ENCODE results near the gene WNK1. TPM values are rescaled to one million over a fixed set of nuclear protein-coding genes. Genes with fewer than 3 reads are reported as not detected.
"Not testable (repeated sequence)": the region's sequence is repeated elsewhere in the genome, so short reads cannot be mapped to it uniquely, and the experiment has no call there.

WNK1 gene
- polyA plus RNA-seq, result 10 to 100 TPM; 66.0 to 72.3 TPM

DNA sequence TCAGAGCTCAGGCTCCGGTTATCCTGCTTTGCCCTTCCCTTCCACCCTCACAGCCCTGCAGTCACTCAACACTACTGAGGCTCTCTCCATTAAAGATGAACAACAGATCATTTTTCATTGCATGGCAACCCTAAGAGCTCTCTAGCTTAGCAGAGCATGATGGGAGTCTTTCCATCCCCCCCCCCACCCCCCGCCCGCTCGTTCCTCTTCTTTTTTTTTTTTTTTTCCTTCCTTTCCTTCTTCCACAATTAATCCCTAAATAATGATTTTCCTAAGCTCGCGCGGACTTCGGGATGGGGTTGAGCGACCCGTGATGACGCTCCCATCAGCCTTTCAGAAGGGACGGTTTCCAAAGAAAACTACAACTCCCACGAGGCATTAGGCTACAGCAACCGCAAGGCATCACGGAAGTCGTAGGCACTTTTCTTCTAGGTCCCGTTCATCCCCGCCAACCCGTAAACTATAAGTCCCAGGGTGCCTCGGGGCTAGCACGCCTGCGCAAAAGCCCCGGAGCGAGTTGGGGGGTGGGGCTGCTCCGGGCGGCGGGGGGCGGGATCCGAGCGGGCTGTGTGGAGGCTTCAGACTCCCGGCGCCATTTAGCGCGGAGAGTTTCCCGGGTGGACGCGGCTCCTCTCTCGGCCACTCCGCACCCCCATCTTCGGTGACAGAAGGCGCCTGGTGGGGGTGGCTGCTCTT, at the start of gene WNK1:
Gene WNK1 (plus strand): TSS at position 581 of the 696 bp plus-strand sequence. CDS start 987 bp downstream, outside the sequence.
- WGBS, 2 donors, result 0% methylated on average over 41 of the region's 41 CpGs
- H3K9me3 ChIP-seq (ENCODE audit: control insufficient read depth in 2 of 2, insufficient read depth in 1 of 2, low read depth in 1 of 2, low read length in 1 of 2), result no peaks in the 10 kb centered on the region

DNA sequence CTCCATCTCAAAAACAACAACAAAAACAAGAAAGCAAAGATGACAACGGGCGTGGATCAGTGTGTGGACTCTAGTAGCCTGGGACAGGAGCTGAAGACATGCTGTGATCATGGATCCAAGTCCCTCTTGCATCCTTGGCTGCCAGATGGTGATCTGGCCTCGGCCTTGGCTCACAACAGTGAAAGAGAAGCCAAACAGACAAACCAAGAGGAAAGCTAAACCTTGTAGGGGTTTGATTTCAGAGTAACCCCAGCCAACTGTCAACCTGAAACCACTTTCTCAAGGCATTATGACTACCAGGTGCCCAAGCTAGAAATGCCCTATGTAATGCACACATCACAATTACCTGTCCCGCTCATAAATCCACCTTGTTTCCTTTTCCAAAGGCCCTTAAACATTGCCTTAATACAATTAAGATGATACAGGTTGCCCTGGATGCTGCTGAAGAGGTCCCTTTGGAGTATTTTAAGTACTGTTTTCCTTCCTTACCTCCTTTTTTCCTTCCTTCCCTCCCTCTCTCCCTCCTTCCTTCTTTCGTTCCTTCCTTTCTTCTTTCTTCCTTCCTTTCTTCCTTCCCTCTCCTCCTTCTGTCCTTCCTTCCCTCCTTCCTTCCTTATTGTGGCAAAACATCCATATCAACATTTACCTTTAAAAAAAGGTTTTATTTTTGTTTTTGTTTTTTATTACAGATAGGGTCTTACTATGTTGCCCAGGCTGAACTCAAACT, 47.7 kb upstream of the WNK1 start:
- Histone ChIP-seq H3K27ac (ENCODE audit: low read depth in 2 of 2, low read length in 1 of 2) (no peak overlapping the region), H3K4me3 (ENCODE audit: low read depth in 1 of 2, low read length in 2 of 2) (no peak overlapping the region), H3K9me3 (ENCODE audit: control insufficient read depth in 2 of 2, insufficient read depth in 1 of 2, low read depth in 1 of 2, low read length in 1 of 2) (no peaks in the 10 kb centered on the region), H3K27me3 (ENCODE audit: control insufficient read depth in 1 of 2, insufficient read depth in 2 of 2, low read length in 2 of 2) (no peaks in the 10 kb centered on the region), H3K36me3 (ENCODE audit: control insufficient read depth in 2 of 2, insufficient read depth in 2 of 2, low read length in 1 of 2) (no peaks in the 10 kb centered on the region), H3K4me1 (ENCODE audit: control insufficient read depth in 2 of 2, insufficient read depth in 2 of 2, low read length in 1 of 2) (no peaks in the 10 kb centered on the region)
- 87 to 91% methylated on average over 5 of the region's 5 CpGs for WGBS, 2 donors

More for the DNA sequence above, at the start of gene WNK1:
- peak within 1 kb of the TSS; percentile 81 to 100 for H3K4me3 ChIP-seq (ENCODE audit: low read depth in 1 of 2, low read length in 2 of 2)
- peak within 1 kb of the TSS; percentile 97 to 100 for H3K27ac ChIP-seq (ENCODE audit: low read depth in 2 of 2, low read length in 1 of 2)
- H3K36me3 ChIP-seq (ENCODE audit: control insufficient read depth in 2 of 2, insufficient read depth in 2 of 2, low read length in 1 of 2), result no peaks in the 10 kb centered on the region
- H3K27me3 ChIP-seq (ENCODE audit: control insufficient read depth in 1 of 2, insufficient read depth in 2 of 2, low read length in 2 of 2), result no peaks in the 10 kb centered on the region
- peaks cover 0 to 3% of the 10 kb centered on the region in 2 donors for H3K4me1 ChIP-seq (ENCODE audit: control insufficient read depth in 2 of 2, insufficient read depth in 2 of 2, low read length in 1 of 2)

DNA sequence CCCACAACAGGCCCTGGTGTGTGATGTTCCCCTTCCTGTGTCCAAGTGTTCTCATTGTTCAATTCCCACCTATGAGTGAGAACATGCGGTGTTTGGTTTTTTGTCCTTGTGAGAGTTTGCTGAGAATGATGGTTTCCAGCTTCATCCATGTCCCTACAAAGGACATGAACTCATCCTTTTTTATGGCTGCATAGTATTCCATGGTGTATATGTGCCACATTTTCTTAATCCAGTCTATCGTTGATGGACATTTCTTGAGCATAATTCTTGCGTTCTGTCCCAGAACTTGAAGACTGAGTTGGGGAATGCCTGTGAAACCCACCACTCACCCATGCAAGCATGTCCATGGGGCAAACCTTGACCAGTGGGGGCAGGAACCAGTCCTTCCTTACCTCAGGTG, 44.3 kb upstream of the WNK1 start:
- not testable (repeated sequence) for H3K4me1 ChIP-seq (ENCODE audit: control insufficient read depth in 2 of 2, insufficient read depth in 2 of 2, low read length in 1 of 2); H3K4me3 ChIP-seq (ENCODE audit: low read depth in 1 of 2, low read length in 2 of 2); H3K27ac ChIP-seq (ENCODE audit: low read depth in 2 of 2, low read length in 1 of 2); H3K27me3 ChIP-seq (ENCODE audit: control insufficient read depth in 1 of 2, insufficient read depth in 2 of 2, low read length in 2 of 2); H3K9me3 ChIP-seq (ENCODE audit: control insufficient read depth in 2 of 2, insufficient read depth in 1 of 2, low read depth in 1 of 2, low read length in 1 of 2); H3K36me3 ChIP-seq (ENCODE audit: control insufficient read depth in 2 of 2, insufficient read depth in 2 of 2, low read length in 1 of 2)
- 79 to 82% methylated on average over 2 to 3 of the region's 3 CpGs for WGBS, 2 donors

DNA sequence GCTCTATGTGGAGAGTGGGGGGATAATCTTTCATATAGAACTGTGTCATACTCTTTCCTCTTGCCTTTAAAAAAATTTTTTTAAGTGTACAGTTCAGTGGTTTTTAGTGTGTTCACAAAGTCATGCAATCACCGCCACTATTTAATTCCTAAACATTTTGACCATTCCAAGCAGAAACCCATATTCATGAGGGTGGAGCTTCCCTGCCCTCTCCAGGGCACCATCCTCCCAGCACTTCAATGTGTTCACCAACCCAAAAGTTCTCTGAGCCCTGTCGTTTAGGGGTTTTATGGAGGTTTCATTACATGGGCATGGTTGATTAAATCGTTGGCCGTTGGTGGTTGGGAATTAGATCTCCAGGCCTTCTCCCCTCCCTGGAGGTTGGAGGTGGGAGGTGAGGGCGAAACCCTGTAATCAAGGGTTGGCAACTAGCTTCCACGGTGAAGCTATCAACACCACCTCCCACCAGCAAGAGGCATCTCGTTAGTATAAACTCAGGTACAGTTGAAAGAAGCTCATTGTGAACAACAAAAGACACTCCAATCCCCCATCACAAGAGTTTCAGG, 42.8 kb upstream of the WNK1 start:
- no peaks in the 10 kb centered on the region for H3K27me3 ChIP-seq (ENCODE audit: control insufficient read depth in 1 of 2, insufficient read depth in 2 of 2, low read length in 2 of 2)
- H3K4me3 ChIP-seq (ENCODE audit: low read depth in 1 of 2, low read length in 2 of 2), result no peak overlapping the region
- H3K4me1 ChIP-seq (ENCODE audit: control insufficient read depth in 2 of 2, insufficient read depth in 2 of 2, low read length in 1 of 2), result no peaks in the 10 kb centered on the region
- no peaks in the 10 kb centered on the region for H3K9me3 ChIP-seq (ENCODE audit: control insufficient read depth in 2 of 2, insufficient read depth in 1 of 2, low read depth in 1 of 2, low read length in 1 of 2)
- WGBS, 2 donors, result 90 to 94% methylated on average over 7 of the region's 7 CpGs
- no peak overlapping the region for H3K27ac ChIP-seq (ENCODE audit: low read depth in 2 of 2, low read length in 1 of 2)
- no peaks in the 10 kb centered on the region for H3K36me3 ChIP-seq (ENCODE audit: control insufficient read depth in 2 of 2, insufficient read depth in 2 of 2, low read length in 1 of 2)

DNA sequence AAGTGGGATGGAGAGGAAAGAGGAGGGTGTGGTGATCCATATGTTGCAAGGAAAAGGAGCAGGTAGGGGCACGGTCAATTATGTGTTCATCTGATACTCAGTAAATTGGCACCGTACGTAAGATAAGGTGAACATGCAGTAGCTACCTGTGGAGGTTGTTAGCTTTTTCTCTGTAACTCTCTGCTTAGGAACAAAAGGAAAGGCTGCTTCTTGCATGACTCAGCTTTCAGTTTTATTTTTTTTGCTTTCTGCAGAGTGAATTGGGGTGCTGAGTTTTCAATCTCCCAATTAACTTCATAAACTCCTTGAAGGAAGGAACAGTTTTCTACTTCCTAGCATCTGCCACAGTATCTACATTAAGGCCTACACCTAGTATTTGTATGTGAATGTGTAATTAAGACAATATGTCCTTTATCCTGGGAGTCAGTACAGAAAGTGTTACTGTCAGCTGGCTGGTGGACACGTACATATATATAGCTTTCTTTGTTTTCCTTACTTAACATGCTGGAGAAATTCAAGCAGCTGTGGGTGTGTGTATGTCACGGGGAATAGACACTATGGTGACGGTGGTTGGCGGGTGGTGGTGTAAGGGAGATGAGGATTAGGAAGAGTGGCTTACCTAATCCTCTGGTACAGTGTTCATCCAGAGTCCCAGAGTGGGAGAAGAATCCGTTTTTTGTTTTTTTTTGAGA, 40.1 kb upstream of the WNK1 start:
- WGBS, 2 donors, result 44 to 51% methylated on average over 8 of the region's 8 CpGs
- H3K4me1 ChIP-seq (ENCODE audit: control insufficient read depth in 2 of 2, insufficient read depth in 2 of 2, low read length in 1 of 2), result no peaks in the 10 kb centered on the region
- H3K4me3 ChIP-seq (ENCODE audit: low read depth in 1 of 2, low read length in 2 of 2), result no peak overlapping the region
- H3K9me3 ChIP-seq (ENCODE audit: control insufficient read depth in 2 of 2, insufficient read depth in 1 of 2, low read depth in 1 of 2, low read length in 1 of 2), result no peaks in the 10 kb centered on the region
- no peaks in the 10 kb centered on the region for H3K36me3 ChIP-seq (ENCODE audit: control insufficient read depth in 2 of 2, insufficient read depth in 2 of 2, low read length in 1 of 2)
- H3K27me3 ChIP-seq (ENCODE audit: control insufficient read depth in 1 of 2, insufficient read depth in 2 of 2, low read length in 2 of 2), result no peaks in the 10 kb centered on the region
- H3K27ac ChIP-seq (ENCODE audit: low read depth in 2 of 2, low read length in 1 of 2), result no peak overlapping the region

DNA sequence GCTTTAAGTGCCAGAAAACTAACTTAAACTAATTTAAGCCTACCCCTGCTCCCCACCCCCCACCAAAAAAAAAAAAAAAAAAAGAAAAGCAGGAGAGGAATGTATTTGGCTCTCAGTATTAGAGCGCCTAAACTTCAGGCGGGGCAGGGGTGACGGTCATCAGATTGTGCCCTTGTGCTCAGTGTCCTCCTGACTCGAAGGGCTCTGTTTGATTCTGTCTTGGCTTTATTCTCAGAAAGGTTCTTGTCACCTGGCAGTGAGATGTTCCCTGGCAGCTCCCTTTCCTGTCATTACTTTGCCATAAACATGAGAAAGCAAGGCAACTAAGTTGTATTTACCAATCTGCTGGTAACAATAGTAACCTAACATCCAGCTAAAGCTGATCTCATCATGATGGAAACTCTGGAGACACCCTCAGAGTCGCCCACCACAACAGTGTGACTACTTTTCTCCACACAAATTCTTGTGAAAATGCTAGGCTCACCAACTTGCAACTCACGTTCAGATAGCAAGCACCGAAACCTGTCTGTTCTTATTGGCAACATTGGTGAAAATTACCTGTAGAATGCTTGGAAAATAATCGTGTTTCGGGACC, 39.0 kb upstream of the WNK1 start:
- H3K4me1 ChIP-seq (ENCODE audit: control insufficient read depth in 2 of 2, insufficient read depth in 2 of 2, low read length in 1 of 2), result no peaks in the 10 kb centered on the region
- H3K9me3 ChIP-seq (ENCODE audit: control insufficient read depth in 2 of 2, insufficient read depth in 1 of 2, low read depth in 1 of 2, low read length in 1 of 2), result no peaks in the 10 kb centered on the region
- no peaks in the 10 kb centered on the region for H3K36me3 ChIP-seq (ENCODE audit: control insufficient read depth in 2 of 2, insufficient read depth in 2 of 2, low read length in 1 of 2)
- H3K4me3 ChIP-seq (ENCODE audit: low read depth in 1 of 2, low read length in 2 of 2), result no peak overlapping the region
- no peak overlapping the region for H3K27ac ChIP-seq (ENCODE audit: low read depth in 2 of 2, low read length in 1 of 2)
- no peaks in the 10 kb centered on the region for H3K27me3 ChIP-seq (ENCODE audit: control insufficient read depth in 1 of 2, insufficient read depth in 2 of 2, low read length in 2 of 2)
- 84 to 85% methylated on average over 9 of the region's 9 CpGs for WGBS, 2 donors

DNA sequence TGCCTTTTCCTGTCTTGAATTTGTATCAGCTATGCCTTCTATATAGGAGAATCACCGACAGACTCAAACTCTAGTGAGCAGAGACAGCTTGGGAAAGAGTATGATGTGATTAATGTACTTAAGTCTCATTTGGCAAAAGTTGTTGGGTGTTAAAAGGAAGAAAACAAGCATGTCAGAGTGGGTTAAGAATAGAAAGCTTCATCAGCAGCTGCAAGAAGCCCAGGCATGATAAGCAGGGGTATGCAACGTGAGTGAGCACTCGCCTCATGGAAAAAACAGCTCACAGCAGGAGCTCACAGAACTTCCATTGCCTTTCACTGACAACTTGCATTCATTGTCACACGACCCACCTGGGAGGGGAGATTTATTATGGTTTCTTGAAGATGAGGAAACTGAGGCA, 35.9 kb upstream of the WNK1 start:
- Histone ChIP-seq H3K27ac (ENCODE audit: low read depth in 2 of 2, low read length in 1 of 2) (no peak overlapping the region), H3K4me1 (ENCODE audit: control insufficient read depth in 2 of 2, insufficient read depth in 2 of 2, low read length in 1 of 2) (no peaks in the 10 kb centered on the region), H3K36me3 (ENCODE audit: control insufficient read depth in 2 of 2, insufficient read depth in 2 of 2, low read length in 1 of 2) (no peaks in the 10 kb centered on the region), H3K27me3 (ENCODE audit: control insufficient read depth in 1 of 2, insufficient read depth in 2 of 2, low read length in 2 of 2) (no peaks in the 10 kb centered on the region), H3K9me3 (ENCODE audit: control insufficient read depth in 2 of 2, insufficient read depth in 1 of 2, low read depth in 1 of 2, low read length in 1 of 2) (no peaks in the 10 kb centered on the region), H3K4me3 (ENCODE audit: low read depth in 1 of 2, low read length in 2 of 2) (no peak overlapping the region)
- WGBS, 2 donors, result 49 to 64% methylated on average over 4 of the region's 4 CpGs

DNA sequence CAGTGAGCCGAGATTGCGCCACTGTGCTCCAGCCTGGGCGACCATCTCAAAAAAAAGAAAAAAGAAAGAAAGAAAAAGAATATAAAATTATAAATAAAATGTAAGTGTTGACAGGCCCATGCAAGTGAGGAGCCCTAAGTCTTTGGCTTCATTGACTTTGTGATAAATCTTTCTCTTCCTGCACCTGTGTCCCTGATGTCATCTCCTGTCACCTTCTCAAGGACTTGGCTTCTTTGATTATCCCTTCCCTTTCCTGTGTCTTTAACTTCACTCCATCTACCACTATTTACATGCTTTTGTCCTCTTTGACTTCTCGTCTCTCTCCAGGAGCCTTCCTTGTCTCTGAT, 33.6 kb upstream of the WNK1 start:
- Histone ChIP-seq H3K36me3 (ENCODE audit: control insufficient read depth in 2 of 2, insufficient read depth in 2 of 2, low read length in 1 of 2) (no peaks in the 10 kb centered on the region), H3K27ac (ENCODE audit: low read depth in 2 of 2, low read length in 1 of 2) (no peak overlapping the region), H3K4me3 (ENCODE audit: low read depth in 1 of 2, low read length in 2 of 2) (no peak overlapping the region), H3K4me1 (ENCODE audit: control insufficient read depth in 2 of 2, insufficient read depth in 2 of 2, low read length in 1 of 2) (no peaks in the 10 kb centered on the region), H3K9me3 (ENCODE audit: control insufficient read depth in 2 of 2, insufficient read depth in 1 of 2, low read depth in 1 of 2, low read length in 1 of 2) (no peaks in the 10 kb centered on the region), H3K27me3 (ENCODE audit: control insufficient read depth in 1 of 2, insufficient read depth in 2 of 2, low read length in 2 of 2) (no peaks in the 10 kb centered on the region)
- 86 to 91% methylated on average over 4 of the region's 4 CpGs for WGBS, 2 donors

DNA sequence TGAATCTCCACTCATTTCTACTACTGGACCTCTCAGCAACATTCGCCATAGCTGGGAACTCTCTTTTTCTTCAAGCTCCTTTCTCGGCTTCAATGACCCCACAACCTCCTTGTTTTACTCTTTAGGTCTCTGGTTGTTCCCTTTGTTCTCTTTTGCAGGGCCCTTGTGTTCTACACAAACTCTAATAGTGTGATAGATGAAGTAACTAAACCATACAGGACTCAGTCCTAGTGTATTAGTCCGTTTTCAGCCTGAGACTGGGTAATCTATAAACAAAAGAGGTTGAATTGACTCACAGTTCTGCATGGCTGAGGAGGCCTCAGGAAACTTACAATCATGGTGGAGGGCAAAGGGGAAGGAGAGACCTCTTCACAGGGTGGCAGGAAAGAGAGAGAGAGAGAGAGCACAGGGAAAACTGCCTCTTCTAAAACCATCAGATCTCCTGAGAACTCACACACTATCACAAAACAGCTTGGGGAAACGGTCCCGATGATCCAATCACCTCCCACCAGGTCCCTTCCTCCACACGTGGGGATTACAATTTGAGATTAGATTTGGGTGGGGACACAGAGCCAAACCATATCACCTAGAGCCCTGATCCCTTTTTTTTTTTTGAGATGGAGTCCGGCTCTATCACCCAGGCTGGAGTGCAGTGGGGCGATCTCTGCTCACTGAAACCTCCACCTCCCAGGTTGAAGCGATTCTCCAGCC, 32.0 kb upstream of the WNK1 start:
- H3K27ac ChIP-seq (ENCODE audit: low read depth in 2 of 2, low read length in 1 of 2), result no peak overlapping the region
- H3K4me3 ChIP-seq (ENCODE audit: low read depth in 1 of 2, low read length in 2 of 2), result no peak overlapping the region
- 80 to 85% methylated on average over 9 of the region's 9 CpGs for WGBS, 2 donors
- no peaks in the 10 kb centered on the region for H3K4me1 ChIP-seq (ENCODE audit: control insufficient read depth in 2 of 2, insufficient read depth in 2 of 2, low read length in 1 of 2)
- H3K9me3 ChIP-seq (ENCODE audit: control insufficient read depth in 2 of 2, insufficient read depth in 1 of 2, low read depth in 1 of 2, low read length in 1 of 2), result no peaks in the 10 kb centered on the region
- H3K27me3 ChIP-seq (ENCODE audit: control insufficient read depth in 1 of 2, insufficient read depth in 2 of 2, low read length in 2 of 2), result no peaks in the 10 kb centered on the region
- no peaks in the 10 kb centered on the region for H3K36me3 ChIP-seq (ENCODE audit: control insufficient read depth in 2 of 2, insufficient read depth in 2 of 2, low read length in 1 of 2)
